K562 (cell line): ENCODE results near the gene TMEM117. TPM values are rescaled to one million over a fixed set of nuclear protein-coding genes. Genes with fewer than 3 reads are reported as not detected.

Source experiments
- FOXA3 ChIP-seq, 2 experiments: fragments of 450-650 bp in 1 of 2; sonication (generic) in 1 of 2; formaldehyde crosslinking; IDR thresholded peaks in 1 of 2; conservative IDR thresholded peaks in 1 of 2; 2 replicates each; pipeline versions ENCODE4 v1.4.0 to v1.8.0; 2020 to 2022; ENCODE audit warnings: mild to moderate bottlenecking in 2 of 2, missing genetic modification reagents in 1 of 2
- FOXM1 ChIP-seq, 2 experiments: fragments of 450-650 bp in 1 of 2; sonication (generic) in 1 of 2; formaldehyde crosslinking in 1 of 2; IDR thresholded peaks; 2 replicates each; pipeline versions ENCODE4 v1.6.1 to v1.9.0; 2017 to 2022; ENCODE audit warnings: low read depth in 2 of 2, mild to moderate bottlenecking in 2 of 2, missing genetic modification reagents in 1 of 2, moderate library complexity in 1 of 2
- HNRNPUL1 ChIP-seq: fragments of 200-400 bp; formaldehyde crosslinking; IDR thresholded peaks from 2 replicates; pipeline ENCODE4 v1.6.1; 2017; ENCODE audit warnings: low read length
- NR4A1 ChIP-seq, 2 experiments: fragments of 250-450 bp in 1 of 2; fragments of 450-650 bp in 1 of 2; sonication (Bioruptor Pico) in 1 of 2; IDR thresholded peaks; 2 replicates each; pipeline versions ENCODE4 v1.4.0 to v1.6.1; 2016 to 2020; ENCODE audit warnings: mild to moderate bottlenecking in 2 of 2, missing compliant biosample characterization in 1 of 2, missing genetic modification characterization in 1 of 2, moderate library complexity in 1 of 2
- ZNF124 ChIP-seq: sonication (generic); formaldehyde crosslinking; IDR thresholded peaks from 2 replicates; pipeline ENCODE4 v1.8.1; 2022; ENCODE audit warnings: missing genetic modification reagents
- ZNF444 ChIP-seq: fragments of 250-450 bp; sonication (Bioruptor Pico); IDR thresholded peaks from 2 replicates; pipeline ENCODE4 v1.4.0; 2020; ENCODE audit warnings: mild to moderate bottlenecking, moderate library complexity
- ZZZ3 ChIP-seq: fragments of 450-650 bp; IDR thresholded peaks from 2 replicates; pipeline ENCODE4 v1.6.1; 2016; ENCODE audit warnings: antibody characterized with exemption, mild to moderate bottlenecking, moderate library complexity
- polyA plus RNA-seq, 8 experiments: library from polyadenylated mRNA; depleted of rRNA in 4 of 8; stranded (reverse) in 5 of 8; unstranded in 3 of 8; fragments of >200 nt; fragmentation: Nextera tagmentation in 2 of 8; fragmentation: Illumina TruSeq in 1 of 8; extraction: Ambion mirVana in 2 of 8; extraction: Trizol in 1 of 8; gene quantifications; 2 replicates each; pipeline versions ENCODE4 v1.2.1 to v1.2.3, GENCODE V29; 2011 to 2014; ENCODE audit warnings: inconsistent platforms in 1 of 8, missing spikeins in 1 of 8
- total RNA-seq, 7 experiments: library from RNA; depleted of rRNA in 6 of 7; stranded (reverse); fragments of >200 nt in 6 of 7; fragmentation: Illumina TruSeq in 2 of 7; extraction: Trizol in 2 of 7; gene quantifications; 2 replicates each; pipeline versions ENCODE4 v1.2.1 to v1.2.3, GENCODE V29; 2011 to 2021; ENCODE audit warnings: low replicate concordance in 1 of 7
- TF ChIP-seq, protein P1 (sequence below): fragments of 450-650 bp; IDR thresholded peaks from 2 replicates; pipeline ENCODE4 v1.6.1; 2016; ENCODE audit warnings: mild to moderate bottlenecking, moderate library complexity
- TF ChIP-seq, protein P2 (sequence below): sonication (generic); formaldehyde crosslinking; IDR thresholded peaks from 2 replicates; pipeline ENCODE4 v1.8.0; 2022; ENCODE audit warnings: mild to moderate bottlenecking, missing genetic modification reagents

TMEM117 gene
- total and polyA plus RNA-seq, 9 of the 15 experiments (the other 6 are each of a cell fraction or from before 2014, with no cell fraction given) = 0.31 to 2.8 (median 1.0) TPM

DNA sequence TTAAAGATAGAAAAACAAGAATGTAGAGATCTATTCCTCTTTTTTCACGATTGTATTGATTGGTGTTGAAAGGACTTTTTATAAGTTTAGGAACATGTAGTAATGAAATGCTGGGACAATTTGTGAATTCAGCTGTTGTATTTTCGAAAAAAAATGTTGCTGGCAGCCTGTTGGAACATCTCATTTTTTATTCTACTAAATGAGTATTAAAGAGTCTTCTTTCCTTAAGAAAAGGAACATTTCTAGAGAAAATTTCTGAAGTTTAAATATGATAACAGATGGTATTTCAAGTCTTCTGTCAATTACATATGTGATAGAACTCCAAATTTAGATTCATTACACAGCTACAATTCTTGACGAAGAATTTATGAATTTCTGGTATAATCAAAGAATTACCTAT lies 189.6 kb downstream of the TMEM117 start (continued):
- TF ChIP-seq NR4A1 (CRISPR knock-in tag; IDR thresholded peaks at IDR 0.05) (no peak), NR4A1 (tag; IDR thresholded peaks at IDR 0.05) (no peak), ZNF124 (no peak), FOXM1 (IDR thresholded peaks at IDR 0.05; ENCODE audit: low read depth) (no peak), FOXM1 (CRISPR knock-in tag; IDR thresholded peaks at IDR 0.05; ENCODE audit: low read depth) (no peak), FOXA3 (CRISPR knock-in tag; conservative IDR thresholded peaks at IDR 0.05 in 1 of 2, IDR thresholded peaks at IDR 0.05 in 1 of 2) (no peak), ZZZ3 (no peak), ZNF444 (CRISPR knock-in tag) (no peak), HNRNPUL1 (no peak)
- TF ChIP-seq, protein P1, sequence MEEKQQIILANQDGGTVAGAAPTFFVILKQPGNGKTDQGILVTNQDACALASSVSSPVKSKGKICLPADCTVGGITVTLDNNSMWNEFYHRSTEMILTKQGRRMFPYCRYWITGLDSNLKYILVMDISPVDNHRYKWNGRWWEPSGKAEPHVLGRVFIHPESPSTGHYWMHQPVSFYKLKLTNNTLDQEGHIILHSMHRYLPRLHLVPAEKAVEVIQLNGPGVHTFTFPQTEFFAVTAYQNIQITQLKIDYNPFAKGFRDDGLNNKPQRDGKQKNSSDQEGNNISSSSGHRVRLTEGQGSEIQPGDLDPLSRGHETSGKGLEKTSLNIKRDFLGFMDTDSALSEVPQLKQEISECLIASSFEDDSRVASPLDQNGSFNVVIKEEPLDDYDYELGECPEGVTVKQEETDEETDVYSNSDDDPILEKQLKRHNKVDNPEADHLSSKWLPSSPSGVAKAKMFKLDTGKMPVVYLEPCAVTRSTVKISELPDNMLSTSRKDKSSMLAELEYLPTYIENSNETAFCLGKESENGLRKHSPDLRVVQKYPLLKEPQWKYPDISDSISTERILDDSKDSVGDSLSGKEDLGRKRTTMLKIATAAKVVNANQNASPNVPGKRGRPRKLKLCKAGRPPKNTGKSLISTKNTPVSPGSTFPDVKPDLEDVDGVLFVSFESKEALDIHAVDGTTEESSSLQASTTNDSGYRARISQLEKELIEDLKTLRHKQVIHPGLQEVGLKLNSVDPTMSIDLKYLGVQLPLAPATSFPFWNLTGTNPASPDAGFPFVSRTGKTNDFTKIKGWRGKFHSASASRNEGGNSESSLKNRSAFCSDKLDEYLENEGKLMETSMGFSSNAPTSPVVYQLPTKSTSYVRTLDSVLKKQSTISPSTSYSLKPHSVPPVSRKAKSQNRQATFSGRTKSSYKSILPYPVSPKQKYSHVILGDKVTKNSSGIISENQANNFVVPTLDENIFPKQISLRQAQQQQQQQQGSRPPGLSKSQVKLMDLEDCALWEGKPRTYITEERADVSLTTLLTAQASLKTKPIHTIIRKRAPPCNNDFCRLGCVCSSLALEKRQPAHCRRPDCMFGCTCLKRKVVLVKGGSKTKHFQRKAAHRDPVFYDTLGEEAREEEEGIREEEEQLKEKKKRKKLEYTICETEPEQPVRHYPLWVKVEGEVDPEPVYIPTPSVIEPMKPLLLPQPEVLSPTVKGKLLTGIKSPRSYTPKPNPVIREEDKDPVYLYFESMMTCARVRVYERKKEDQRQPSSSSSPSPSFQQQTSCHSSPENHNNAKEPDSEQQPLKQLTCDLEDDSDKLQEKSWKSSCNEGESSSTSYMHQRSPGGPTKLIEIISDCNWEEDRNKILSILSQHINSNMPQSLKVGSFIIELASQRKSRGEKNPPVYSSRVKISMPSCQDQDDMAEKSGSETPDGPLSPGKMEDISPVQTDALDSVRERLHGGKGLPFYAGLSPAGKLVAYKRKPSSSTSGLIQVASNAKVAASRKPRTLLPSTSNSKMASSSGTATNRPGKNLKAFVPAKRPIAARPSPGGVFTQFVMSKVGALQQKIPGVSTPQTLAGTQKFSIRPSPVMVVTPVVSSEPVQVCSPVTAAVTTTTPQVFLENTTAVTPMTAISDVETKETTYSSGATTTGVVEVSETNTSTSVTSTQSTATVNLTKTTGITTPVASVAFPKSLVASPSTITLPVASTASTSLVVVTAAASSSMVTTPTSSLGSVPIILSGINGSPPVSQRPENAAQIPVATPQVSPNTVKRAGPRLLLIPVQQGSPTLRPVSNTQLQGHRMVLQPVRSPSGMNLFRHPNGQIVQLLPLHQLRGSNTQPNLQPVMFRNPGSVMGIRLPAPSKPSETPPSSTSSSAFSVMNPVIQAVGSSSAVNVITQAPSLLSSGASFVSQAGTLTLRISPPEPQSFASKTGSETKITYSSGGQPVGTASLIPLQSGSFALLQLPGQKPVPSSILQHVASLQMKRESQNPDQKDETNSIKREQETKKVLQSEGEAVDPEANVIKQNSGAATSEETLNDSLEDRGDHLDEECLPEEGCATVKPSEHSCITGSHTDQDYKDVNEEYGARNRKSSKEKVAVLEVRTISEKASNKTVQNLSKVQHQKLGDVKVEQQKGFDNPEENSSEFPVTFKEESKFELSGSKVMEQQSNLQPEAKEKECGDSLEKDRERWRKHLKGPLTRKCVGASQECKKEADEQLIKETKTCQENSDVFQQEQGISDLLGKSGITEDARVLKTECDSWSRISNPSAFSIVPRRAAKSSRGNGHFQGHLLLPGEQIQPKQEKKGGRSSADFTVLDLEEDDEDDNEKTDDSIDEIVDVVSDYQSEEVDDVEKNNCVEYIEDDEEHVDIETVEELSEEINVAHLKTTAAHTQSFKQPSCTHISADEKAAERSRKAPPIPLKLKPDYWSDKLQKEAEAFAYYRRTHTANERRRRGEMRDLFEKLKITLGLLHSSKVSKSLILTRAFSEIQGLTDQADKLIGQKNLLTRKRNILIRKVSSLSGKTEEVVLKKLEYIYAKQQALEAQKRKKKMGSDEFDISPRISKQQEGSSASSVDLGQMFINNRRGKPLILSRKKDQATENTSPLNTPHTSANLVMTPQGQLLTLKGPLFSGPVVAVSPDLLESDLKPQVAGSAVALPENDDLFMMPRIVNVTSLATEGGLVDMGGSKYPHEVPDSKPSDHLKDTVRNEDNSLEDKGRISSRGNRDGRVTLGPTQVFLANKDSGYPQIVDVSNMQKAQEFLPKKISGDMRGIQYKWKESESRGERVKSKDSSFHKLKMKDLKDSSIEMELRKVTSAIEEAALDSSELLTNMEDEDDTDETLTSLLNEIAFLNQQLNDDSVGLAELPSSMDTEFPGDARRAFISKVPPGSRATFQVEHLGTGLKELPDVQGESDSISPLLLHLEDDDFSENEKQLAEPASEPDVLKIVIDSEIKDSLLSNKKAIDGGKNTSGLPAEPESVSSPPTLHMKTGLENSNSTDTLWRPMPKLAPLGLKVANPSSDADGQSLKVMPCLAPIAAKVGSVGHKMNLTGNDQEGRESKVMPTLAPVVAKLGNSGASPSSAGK = no peak
- TF ChIP-seq, protein P2, sequence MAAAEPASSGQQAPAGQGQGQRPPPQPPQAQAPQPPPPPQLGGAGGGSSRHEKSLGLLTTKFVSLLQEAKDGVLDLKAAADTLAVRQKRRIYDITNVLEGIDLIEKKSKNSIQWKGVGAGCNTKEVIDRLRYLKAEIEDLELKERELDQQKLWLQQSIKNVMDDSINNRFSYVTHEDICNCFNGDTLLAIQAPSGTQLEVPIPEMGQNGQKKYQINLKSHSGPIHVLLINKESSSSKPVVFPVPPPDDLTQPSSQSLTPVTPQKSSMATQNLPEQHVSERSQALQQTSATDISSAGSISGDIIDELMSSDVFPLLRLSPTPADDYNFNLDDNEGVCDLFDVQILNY (CRISPR knock-in tag) = no peak
